ENCODE results near the gene SLC5A1. TPM values are rescaled to one million over a fixed set of nuclear protein-coding genes. Genes with fewer than 3 reads are reported as not detected.

SLC5A1 gene
- total RNA-seq, 1 donor from 2014 or later: 201 TPM

- peaks cover 72% of the 10 kb centered on the region for H3K4me1 ChIP-seq
- TF ChIP-seq CTCF (IDR thresholded peaks at IDR 0.05; ENCODE audit: borderline replicate concordance): no peak
- H3K27ac ChIP-seq (replicated peaks): peak overlapping the region; percentile 48
- DNase-seq: no peak
- no peaks in the 10 kb centered on the region for H3K9me3 ChIP-seq (replicated peaks)
- peak overlapping the region; percentile 7 for H3K4me3 ChIP-seq
- H3K36me3 ChIP-seq: peaks cover 11% of the 10 kb centered on the region
- intact Hi-C loops (cut with micrococcal nuclease): no loop called here
- no peaks in the 10 kb centered on the region for H3K27me3 ChIP-seq (ENCODE audit: low read depth)
Measured at GRCh38 chr22:32077151-32077550, 34.1 kb downstream of the SLC5A1 start.

- Histone ChIP-seq H3K4me3 (no peak overlapping the region), H3K27ac (replicated peaks) (peak overlapping the region; percentile 48), H3K9me3 (replicated peaks) (no peaks in the 10 kb centered on the region), H3K27me3 (ENCODE audit: low read depth) (no peaks in the 10 kb centered on the region), H3K36me3 (peaks cover 10% of the 10 kb centered on the region), H3K4me1 (peaks cover 58% of the 10 kb centered on the region)
- intact Hi-C loops (cut with micrococcal nuclease): no loop called here
- no peak for DNase-seq
- no peak for TF ChIP-seq CTCF (IDR thresholded peaks at IDR 0.05; ENCODE audit: borderline replicate concordance)
Measured at GRCh38 chr22:32079130-32080089, 36.3 kb downstream of the SLC5A1 start.

GRCh38 chr22:32080904-32081303 lies 37.8 kb downstream of the SLC5A1 start:
- H3K9me3 ChIP-seq (replicated peaks): no peaks in the 10 kb centered on the region
- H3K27me3 ChIP-seq (ENCODE audit: low read depth): no peaks in the 10 kb centered on the region
- peaks cover 53% of the 10 kb centered on the region for H3K4me1 ChIP-seq
- intact Hi-C loops (cut with micrococcal nuclease): no loop called here
- TF ChIP-seq CTCF (IDR thresholded peaks at IDR 0.05; ENCODE audit: borderline replicate concordance): peak; percentile 64
- H3K27ac ChIP-seq (replicated peaks): no peak overlapping the region
- no peak overlapping the region for H3K4me3 ChIP-seq
- DNase-seq: no peak
- peaks cover 14% of the 10 kb centered on the region for H3K36me3 ChIP-seq

GRCh38 chr22:32082331-32082730 lies 39.3 kb downstream of the SLC5A1 start:
- H3K4me1 ChIP-seq: peaks cover 53% of the 10 kb centered on the region
- H3K27me3 ChIP-seq (ENCODE audit: low read depth): no peaks in the 10 kb centered on the region
- no peak overlapping the region for H3K27ac ChIP-seq (replicated peaks)
- no peak overlapping the region for H3K4me3 ChIP-seq
- H3K36me3 ChIP-seq: peaks cover 24% of the 10 kb centered on the region
- no peak for TF ChIP-seq CTCF (IDR thresholded peaks at IDR 0.05; ENCODE audit: borderline replicate concordance)
- intact Hi-C loops (cut with micrococcal nuclease): no loop called here
- no peaks in the 10 kb centered on the region for H3K9me3 ChIP-seq (replicated peaks)
- no peak for DNase-seq

GRCh38 chr22:32083000-32083399 lies 39.9 kb downstream of the SLC5A1 start:
- no peak overlapping the region for H3K4me3 ChIP-seq
- no peak for TF ChIP-seq CTCF (IDR thresholded peaks at IDR 0.05; ENCODE audit: borderline replicate concordance)
- H3K9me3 ChIP-seq (replicated peaks): no peaks in the 10 kb centered on the region

More at GRCh38 chr22:32083000-32083399, 39.9 kb downstream of the SLC5A1 start:
- intact Hi-C loops (cut with micrococcal nuclease): no loop called here
- Histone ChIP-seq H3K27me3 (ENCODE audit: low read depth) (no peaks in the 10 kb centered on the region), H3K4me1 (peaks cover 53% of the 10 kb centered on the region), H3K36me3 (peaks cover 24% of the 10 kb centered on the region), H3K27ac (replicated peaks) (no peak overlapping the region)
- DNase-seq: no peak

All from left ventricle myocardium inferior (tissue), 1 donor.